Dedifferentiated amniotic fluid mesenchymal stem cell (primary cell): ENCODE results near the gene ARMC10.
"Not testable (repeated sequence)": the region's sequence is repeated elsewhere in the genome, so short reads cannot be mapped to it uniquely, and the experiment has no call there.

Experiments used
- DNase-seq: peaks from one replicate; pipeline ENCODE4 v3.0.0-alpha.2; 2016; ENCODE audit errors: extremely low spot score

Gene ARMC10

DNA sequence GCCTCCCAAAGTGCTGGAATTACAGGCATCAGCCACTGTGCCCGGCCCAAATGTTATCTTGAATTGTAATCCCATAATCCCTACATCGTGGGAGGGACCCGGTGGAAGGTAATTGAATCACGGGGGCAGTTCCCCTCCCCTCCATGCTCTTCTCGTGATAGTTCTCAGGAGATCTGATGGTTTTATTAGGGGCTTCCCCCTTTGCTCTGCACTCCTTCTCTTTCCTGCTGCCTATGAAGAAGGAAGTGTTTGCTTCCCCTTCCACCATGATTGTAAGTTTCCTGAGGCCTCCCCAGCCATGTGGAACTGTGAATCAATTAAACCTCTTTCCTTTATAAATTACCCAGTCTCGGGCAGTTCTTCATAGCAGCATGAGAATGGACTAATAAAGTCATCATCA lies 3.3 kb downstream of the ARMC10 start:
- DNase-seq = not testable (repeated sequence)

DNA sequence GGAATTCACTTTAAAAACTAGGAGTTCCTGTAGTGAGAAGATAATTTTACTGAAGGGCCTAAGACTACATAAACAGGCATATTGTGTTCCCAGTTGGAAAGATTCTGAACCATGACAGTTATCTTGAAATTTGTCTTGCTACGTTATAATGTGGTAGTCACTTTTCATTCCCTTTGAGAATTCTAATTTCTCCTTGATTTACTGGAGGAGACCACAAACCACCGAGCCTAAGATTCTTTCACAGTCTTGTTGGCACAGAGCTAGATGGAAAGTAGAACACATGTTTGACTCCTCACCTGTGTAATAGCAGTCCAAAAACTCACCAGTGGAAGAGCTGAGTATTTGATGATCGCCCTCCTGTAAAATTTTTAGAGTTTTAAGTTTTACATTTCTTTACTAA lies 4.9 kb downstream of the ARMC10 start:
- DNase-seq = no peak

DNA sequence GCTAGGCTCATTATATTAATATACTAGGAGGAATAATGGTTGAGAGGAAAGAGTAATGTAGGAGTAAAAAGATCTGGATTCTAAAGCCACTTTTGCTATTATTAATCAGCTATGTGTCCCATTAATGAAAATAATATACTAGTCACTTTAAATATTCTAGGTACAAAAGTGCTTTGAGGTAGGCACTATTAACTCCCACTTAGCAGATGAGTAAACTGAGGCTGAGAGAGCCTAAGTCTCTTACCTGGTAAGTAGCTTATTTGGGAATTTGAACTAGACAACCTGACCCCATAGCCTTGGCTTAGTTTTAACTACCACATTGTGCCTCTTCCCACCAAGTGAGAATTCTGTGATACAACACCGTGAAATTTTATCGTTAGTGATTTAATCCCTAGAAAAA lies 6.0 kb downstream of the ARMC10 start:
- DNase-seq = no peak

DNA sequence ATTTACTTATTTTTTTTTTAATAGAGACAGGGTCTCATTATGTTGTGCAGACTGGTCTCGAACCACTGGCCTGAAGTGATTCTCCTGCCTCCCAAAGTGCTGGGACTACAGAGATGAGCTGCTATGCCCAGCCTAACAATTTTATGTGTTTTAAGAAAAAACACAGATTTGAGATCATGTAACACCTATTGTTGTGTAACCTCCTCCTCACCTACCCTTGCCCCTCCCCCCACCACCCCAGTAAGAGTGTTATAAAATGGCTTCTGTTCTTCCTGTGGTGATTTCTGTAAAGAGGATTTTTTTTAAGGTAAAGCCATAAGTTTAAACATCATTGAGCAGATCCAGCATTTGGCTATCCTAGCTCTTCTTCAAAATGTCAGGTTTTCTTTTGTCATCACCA lies 7.6 kb downstream of the ARMC10 start:
- no peak for DNase-seq

DNA sequence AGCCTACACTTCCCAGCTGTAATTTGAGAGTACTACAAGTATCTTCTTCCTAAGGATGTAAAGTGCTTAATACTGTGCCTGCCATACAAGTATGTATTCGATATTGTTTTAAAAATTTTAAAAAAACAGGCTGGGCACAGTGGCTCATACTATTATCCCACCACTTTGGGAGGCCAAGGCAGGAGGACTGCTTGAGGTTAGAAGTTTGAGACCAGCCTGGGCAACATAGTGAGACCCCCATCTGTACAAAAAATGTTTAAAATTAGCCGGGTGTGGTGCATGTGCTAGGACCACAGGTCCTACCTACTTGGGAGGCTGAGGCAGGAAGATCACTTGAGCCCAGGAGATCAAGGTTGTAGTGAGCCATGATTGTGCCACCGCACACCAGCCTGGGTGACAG lies 8.3 kb downstream of the ARMC10 start:
- no peak for DNase-seq

DNA sequence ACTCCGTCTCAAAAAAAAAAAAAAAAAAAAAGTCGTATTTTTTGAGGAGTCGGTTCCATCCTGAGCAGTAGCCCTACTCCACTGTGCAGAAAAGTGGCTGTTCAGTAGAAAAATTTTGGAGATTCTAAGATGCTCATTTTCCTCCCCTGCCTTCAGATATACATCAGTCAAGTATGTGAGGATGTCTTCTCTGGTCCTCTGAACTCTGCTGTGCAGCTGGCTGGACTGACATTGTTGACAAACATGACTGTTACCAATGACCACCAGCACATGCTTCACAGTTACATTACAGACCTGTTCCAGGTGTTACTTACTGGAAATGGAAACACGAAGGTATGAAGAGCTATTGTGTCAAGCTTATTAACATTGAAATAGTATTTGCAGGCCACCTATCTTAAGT lies 17.4 kb downstream of the ARMC10 start:
- not testable (repeated sequence) for DNase-seq

DNA sequence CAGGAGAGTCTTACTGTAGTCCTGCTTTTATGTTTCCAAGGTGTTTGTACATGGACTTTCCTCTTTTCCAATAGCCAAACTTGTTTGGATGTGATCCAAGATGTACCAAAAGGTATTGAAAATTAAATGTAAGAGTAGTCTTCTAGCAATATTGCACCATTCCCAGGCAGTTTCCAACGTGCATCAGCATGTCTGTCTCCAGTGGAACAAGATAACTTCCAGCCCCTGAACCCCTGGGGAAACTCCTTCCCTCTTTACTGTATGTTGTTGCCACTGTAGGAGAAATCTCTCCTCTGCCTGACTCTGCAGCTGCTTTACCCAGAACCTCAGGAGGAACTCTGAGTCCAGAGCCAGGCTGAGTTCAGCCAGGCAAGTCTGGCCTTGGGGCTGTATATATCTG lies 18.5 kb downstream of the ARMC10 start:
- no peak for DNase-seq

DNA sequence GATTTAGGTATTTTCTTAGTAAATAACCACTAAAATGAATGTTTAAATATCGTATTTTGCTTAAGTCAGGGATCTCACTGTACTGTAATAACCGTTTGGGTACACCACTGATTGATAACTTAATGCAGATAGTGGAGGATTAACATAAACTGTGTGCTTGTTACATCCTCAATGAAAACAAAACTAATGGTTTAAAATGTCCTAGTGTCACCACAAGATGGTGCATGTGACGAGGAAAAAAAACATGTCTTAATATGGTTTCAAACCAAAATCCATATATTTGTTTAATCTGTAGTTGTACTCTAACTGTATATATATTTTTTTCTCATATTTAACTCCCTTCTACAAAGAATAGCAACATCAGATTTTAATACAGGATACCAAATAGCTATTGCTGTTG lies 19.2 kb downstream of the ARMC10 start:
- no peak for DNase-seq

DNA sequence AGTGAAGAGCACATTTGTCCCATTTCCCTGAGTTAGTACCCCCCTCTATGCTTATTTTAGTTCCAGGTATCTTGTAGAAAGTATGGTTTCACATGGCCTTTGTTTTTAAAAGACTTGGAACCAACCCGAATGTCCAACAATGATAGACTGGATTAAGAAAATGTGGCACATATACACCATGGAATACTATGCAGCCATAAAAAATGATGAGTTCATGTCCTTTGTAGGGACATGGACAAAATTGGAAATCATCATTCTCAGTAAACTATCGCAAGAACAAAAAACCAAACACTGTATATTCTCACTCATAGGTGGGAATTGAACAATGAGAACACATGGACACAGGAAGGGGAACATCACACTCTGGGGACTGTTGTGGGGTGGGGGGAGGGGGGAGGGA lies 20.6 kb downstream of the ARMC10 start:
- DNase-seq = not testable (repeated sequence)

DNA sequence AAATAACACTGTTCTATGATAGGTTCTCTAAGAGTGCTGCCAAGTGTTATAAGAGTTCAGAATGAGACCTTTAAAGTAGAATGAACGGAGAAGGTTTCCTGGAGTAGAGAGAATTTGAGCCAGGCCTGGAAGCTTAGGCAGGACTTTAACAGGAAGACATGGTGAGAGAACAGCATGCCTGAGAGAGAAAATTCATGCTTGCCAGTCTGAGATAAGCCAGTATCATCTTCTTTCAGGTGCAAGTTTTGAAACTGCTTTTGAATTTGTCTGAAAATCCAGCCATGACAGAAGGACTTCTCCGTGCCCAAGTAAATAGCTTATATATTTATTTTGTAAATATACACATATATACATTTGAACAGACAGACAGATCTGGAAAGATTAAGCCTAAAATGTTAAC lies 22.1 kb downstream of the ARMC10 start:
- no peak for DNase-seq

DNA sequence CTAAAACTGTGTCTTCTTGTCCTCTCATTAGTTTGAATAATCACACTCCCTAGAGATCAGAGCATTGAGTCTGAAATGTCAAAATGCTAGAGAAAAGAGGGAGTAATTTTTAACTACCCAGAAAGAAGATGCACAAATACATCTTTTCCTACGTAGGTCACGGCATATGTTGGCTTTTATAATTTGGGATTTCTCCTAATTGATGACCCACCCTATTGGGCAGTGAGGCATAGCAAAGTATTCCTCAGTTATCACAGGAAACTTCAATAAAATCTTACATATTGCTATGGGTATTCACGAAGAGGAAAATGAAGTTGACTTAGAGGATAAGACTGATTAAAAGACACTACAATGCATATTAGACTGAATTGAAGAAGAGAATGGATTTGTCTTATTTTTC lies 25.4 kb downstream of the ARMC10 start:
- DNase-seq = no peak

DNA sequence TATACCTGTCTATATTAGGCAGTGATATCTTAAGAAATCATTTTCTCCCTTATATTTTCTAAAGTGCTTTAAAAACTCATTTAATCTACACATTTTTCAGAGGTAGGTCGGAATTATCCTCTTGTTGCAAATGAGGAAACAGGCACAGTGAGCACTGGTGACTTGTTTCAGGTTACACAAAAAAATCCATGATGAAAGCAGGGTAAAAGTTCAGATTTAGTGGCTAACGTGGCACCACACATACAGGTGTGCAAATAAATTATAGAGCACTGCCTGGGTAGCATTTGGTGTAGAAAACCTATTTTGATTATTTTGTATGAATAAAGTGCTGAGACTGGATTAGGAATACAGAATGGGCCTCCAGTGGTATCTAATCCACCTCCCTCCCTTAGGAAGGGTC lies 26.6 kb downstream of the ARMC10 start:
- DNase-seq = no peak

DNA sequence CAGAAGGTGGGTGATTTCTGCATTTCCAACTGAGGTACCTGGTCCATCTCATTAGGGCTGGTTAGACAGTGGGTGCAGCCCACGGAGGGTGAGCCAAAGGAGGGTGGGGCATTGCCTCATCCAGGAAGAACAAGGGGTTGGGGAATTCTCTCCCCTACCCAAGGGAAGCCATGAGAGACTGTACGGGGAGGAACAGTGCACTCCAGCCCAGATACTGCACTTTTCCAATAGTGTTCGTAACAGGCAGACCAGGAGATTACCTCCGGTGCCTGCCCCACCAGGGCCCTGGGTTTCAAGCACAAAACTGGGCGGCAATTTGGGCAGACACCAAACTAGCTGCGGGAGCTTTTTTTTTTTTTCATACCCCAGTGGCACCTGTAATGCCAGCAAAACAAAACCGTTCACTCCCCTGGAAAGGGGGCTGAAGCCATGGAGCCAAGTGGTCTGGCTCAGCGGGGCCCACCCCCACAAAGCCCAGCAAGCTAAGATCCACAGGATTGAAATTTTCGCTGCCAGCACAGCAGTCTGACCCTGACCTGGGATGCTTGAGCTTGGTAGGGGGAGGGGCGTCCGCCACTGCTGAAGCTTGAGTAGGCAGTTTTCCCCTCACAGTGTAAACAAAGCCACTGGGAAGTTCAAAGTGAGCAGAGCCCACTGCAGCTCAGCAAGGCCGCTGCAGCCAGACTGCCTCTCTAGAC lies 31.2 kb downstream of the ARMC10 start:
- DNase-seq = no peak

DNA sequence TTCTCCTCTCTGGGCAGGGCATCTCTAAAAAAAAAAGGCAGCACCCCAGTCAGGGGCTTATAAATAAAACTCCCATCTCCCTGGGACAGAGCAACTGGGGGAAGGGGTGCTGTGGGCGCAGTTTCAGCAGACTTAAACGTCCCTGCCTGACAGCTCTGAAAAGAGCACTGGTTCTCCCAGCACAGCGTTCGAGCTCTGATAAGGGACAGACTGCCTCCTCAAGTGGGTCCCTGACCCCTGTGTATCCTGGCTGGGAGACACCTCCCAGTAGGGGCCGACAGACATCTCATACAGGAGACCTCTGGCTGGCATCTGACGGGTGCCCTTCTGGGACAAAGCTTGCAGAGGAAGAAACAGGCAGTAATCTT lies 31.7 kb downstream of the ARMC10 start:
- DNase-seq = not testable (repeated sequence)

DNA sequence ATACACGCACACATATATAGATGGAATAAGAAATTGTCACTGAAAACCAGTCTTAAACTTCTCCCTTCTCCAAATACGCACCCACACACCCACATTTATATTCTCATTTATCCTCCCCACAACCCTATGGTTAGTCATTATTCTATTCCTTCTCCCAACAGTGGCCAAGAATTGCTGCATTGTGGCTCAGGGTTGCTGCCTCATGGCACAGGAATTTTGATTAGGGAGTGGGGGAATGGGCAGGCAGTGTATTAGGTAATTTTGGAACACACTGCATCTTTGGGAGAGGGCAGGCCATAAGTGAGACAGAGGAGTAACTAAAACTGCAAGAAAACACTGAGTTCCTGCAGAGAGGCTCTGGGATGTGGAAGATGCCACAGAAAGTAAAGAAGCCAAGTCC lies 38.2 kb downstream of the ARMC10 start:
- DNase-seq = peak; percentile 79

DNA sequence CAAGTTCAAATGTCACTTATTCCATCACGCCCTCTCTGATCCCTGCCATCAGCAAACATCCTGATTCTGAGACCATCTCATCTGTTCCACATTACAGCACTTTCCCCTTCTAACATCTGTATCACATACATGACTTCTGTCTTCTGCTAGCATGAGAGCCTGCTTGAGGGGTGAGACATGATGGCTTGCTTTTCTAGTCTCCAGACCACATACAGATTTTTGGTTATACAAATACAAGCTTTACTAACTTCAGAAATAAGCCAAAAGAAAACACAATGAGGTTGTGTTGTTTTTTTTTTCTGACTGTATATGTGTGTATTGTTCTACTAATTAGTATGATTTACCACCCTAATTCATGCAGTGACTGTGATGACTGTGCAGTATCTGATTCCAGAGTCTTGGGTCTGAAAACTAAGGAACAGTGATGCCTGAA lies 39.7 kb downstream of the ARMC10 start:
- DNase-seq = no peak

DNA sequence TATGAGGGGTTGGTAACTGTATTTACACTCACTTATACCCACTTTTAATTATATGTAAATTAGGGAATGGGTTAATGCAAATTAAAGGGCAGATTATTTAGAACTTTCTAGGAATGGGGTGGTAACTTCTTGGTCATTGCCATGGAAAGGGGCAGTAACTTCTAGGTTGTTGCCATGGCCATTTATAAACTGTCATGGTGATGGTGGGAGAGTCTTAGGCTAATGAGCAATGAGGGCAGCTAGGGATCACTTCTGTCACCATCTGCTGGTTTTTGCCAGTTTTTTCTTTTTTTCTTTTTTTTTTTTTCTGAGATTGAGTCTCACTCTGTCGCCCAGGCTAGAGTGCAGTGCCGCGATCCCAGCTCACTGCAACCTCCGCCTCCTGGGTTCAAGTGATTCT lies 40.8 kb downstream of the ARMC10 start:
- DNase-seq = no peak

DNA sequence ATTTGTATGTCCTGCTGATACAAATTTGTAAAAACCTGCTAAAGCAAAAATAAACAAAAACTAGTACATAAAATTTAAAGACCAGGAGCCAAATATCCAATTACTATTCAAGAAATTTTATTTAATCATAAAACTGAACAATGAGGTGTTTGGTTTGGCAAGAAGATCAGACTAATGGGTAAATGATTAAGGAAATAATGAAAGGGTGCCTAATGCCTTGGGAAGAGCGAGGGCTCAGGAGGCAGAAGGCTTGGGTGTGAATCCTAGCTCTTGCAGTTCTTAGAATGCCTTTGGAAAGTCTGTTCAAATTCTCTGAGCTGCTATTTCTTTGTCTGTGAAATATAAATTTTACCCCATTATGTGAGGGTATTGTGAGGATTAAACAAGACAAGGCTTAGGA lies 41.6 kb downstream of the ARMC10 start:
- no peak for DNase-seq

DNA sequence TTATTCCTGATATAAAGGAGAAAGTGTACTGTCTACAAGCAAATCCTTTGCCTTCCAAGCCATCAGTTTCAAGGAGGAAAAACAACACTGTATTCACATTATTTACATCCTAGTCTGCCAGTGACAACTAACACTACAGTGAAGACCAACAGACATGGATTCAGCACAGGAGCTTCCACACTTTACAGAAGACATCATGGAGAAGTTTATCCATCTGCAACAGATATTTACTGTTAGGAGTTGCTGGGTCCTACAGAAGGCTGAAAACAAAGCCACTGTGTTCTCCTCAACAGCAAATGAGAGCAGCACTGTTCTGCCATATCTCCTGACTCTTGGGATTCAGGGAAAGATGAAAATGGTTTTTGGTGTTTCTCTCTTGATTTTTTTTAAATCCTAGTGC lies 42.1 kb downstream of the ARMC10 start:
- no peak for DNase-seq

DNA sequence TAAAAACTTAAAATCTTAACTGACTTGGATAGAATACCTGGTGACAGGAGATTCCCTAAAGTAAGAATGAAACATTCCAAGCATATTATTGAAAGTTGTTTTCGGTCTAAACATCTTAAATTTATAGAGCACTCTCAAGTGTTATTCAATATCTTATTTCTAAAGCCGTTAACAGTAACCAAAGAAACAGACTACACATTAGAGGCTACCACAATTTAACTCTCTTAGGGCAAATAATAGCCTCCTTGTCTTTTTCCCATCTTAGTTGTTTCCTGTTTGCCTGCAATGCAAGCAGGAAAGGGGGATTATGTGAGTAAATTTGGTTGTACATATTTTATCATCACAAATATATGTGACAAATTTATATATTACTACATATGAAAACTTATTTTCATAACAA lies 42.5 kb downstream of the ARMC10 start:
- DNase-seq = no peak

DNA sequence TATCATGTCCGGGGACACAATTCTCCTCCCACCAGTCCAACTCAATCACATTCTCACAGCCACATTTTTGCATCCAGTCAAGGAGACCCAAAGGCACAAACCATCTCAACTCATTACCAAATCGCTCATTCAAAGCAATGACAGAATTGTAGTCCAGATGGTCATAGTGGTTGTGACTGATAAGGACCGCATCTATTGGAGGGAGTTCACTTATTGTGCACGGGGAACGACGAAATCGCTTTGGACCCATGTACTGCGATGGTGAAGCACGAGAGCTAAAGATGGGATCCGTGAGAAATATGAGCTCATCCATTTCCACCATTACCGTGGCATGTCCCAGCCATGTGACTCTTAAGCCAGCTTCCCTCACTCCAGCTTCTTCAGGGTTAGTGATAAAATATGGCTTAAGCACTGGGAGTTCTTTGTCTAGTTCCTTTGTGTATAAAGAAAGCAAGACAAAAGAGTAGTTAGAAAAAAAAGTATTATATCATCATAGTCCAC lies 44.9 kb downstream of the ARMC10 start:
- DNase-seq = no peak

DNA sequence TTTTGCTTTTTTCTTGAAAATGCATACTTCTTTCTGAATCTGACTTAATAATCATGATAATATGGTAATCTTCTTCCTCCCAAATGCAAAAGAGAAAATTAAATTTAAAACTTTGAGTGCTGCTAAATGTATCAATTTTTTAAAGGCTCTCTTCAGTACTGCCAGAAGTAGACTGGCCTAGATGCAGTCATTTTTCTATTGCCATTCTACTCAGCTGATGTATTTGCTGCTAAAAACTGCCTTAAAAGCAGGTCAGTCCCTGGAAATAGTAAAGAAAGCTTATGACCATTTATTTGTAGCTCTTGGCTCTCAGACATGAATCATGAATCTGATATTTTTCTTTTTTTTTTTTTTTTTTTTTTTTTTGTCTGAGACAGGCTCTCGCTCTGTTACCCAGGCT lies 45.4 kb downstream of the ARMC10 start:
- peak; percentile 17 for DNase-seq

DNA sequence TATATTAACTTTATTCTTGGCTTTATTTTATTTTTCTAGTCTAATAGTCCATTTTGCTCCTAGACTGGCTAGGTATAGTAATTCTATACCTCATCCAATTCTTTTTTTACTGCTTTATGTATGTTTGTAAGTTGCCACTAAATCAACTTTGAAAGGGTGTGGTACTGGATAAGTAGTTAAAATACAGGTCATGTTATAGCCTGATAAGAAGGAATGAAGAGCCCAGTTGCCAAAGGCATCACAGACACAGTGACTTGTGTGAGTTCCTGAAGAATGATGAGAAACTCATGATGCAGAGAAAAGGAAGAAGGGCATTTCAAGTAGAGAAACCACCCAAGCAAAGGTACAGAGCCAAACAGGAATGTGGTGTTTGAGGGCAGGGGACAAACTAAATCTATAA lies 46.7 kb downstream of the ARMC10 start:
- DNase-seq = no peak

DNA sequence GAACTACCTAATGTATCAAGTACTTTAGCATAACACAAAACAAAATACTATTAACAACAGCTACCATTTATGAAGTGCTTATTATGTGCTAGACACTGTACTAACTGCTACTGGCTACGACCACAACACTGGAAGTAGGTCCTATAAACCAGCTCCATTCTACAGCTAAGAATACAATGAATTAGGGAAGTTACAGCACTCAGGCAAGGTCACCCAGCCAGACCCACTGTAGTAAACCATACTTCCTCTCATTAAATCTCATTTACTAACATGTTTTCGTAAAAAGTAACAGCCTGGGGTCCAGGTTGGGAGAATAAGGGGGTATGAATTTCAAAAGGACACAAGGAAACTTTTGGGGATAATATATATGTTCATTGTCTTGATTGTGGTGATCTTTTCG lies 48.6 kb downstream of the ARMC10 start:
- no peak for DNase-seq
